ENCODE measurements around the gene SALL3.

Gene SALL3

DNA sequence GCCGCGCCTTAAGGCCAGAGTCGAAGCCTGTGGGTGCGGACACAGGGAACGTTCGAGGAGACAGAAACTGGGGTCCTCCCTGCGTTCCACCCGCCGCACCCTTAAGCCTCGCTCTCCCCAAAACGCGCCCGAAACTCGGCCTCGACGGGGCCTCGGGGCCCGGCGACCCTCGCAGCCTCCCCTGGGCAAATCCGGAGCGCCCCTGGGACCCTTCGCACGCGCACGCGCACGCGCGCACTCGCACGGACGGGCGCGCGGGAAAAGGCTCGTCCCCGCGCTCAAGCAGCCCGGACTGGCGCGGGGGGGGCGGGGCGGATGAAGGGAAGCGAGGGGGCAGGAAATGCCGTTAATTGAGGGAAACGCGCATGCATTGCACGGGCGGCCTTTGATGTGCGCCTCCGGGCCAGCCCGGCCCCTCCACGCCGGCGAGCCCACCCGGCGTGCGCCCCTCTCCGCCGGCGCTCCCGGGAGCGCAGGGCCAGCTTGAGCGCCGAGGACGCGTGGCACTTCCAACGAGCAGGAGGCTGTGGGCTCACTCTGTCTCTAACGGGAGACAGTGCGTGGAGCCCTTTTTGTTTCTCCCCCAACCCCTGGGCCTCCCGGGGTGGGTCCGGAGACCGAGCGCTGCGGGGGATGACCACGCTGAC is 5.4 kb upstream of the SALL3 start:
- ATAC-seq, result no peak
- TF ChIP-seq ARNTL (CRISPR knock-in tag; IDR thresholded peaks at IDR 0.05; ENCODE audit: borderline replicate concordance, low read depth), result no peak
- no peak for TF ChIP-seq TOX (CRISPR knock-in tag; IDR thresholded peaks at IDR 0.05; ENCODE audit: borderline replicate concordance)
- TF ChIP-seq TSHZ2 (CRISPR knock-in tag; IDR thresholded peaks at IDR 0.05), result no peak
- no peak for TF ChIP-seq TCF4 (CRISPR knock-in tag; IDR thresholded peaks at IDR 0.05; ENCODE audit: borderline replicate concordance)
- TF ChIP-seq, protein P1, sequence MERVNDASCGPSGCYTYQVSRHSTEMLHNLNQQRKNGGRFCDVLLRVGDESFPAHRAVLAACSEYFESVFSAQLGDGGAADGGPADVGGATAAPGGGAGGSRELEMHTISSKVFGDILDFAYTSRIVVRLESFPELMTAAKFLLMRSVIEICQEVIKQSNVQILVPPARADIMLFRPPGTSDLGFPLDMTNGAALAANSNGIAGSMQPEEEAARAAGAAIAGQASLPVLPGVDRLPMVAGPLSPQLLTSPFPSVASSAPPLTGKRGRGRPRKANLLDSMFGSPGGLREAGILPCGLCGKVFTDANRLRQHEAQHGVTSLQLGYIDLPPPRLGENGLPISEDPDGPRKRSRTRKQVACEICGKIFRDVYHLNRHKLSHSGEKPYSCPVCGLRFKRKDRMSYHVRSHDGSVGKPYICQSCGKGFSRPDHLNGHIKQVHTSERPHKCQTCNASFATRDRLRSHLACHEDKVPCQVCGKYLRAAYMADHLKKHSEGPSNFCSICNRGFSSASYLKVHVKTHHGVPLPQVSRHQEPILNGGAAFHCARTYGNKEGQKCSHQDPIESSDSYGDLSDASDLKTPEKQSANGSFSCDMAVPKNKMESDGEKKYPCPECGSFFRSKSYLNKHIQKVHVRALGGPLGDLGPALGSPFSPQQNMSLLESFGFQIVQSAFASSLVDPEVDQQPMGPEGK (CRISPR knock-in tag; IDR thresholded peaks at IDR 0.05; ENCODE audit: borderline replicate concordance), result no peak
- TF ChIP-seq RARB (CRISPR knock-in tag; IDR thresholded peaks at IDR 0.05), result no peak
- TF ChIP-seq ZFP30 (CRISPR knock-in tag; IDR thresholded peaks at IDR 0.05), result no peak
- no peak for TF ChIP-seq ZFP3 (CRISPR knock-in tag; IDR thresholded peaks at IDR 0.05)
- no peak for TF ChIP-seq CSDC2 (CRISPR knock-in tag; IDR thresholded peaks at IDR 0.05)
- no peak for TF ChIP-seq OSR1 (CRISPR knock-in tag; IDR thresholded peaks at IDR 0.05)
- TF ChIP-seq ZNF8 (CRISPR knock-in tag; IDR thresholded peaks at IDR 0.05), result no peak
- TF ChIP-seq SNAI2 (CRISPR knock-in tag; IDR thresholded peaks at IDR 0.05), result no peak
- no peak for TF ChIP-seq GLIS3 (CRISPR knock-in tag; IDR thresholded peaks at IDR 0.05)
- TF ChIP-seq BACH2 (CRISPR knock-in tag; IDR thresholded peaks at IDR 0.05; ENCODE audit: borderline replicate concordance), result no peak
- TF ChIP-seq POU6F1 (CRISPR knock-in tag; IDR thresholded peaks at IDR 0.05; ENCODE audit: borderline replicate concordance, low read depth), result no peak
- no peak for TF ChIP-seq ESRRG (CRISPR knock-in tag; IDR thresholded peaks at IDR 0.05)
- no peak for TF ChIP-seq ZNF565 (CRISPR knock-in tag; conservative IDR thresholded peaks at IDR 0.05; ENCODE audit: low read depth)
- TF ChIP-seq CSRNP3 (CRISPR knock-in tag; IDR thresholded peaks at IDR 0.05), result no peak

- TF ChIP-seq ZNF8 (CRISPR knock-in tag; IDR thresholded peaks at IDR 0.05), result no peak
- TF ChIP-seq RARB (CRISPR knock-in tag; IDR thresholded peaks at IDR 0.05), result no peak
- TF ChIP-seq PPARA (CRISPR knock-in tag; IDR thresholded peaks at IDR 0.05; ENCODE audit: borderline replicate concordance), result no peak
- TF ChIP-seq OSR1 (CRISPR knock-in tag; IDR thresholded peaks at IDR 0.05), result no peak
- no peak for TF ChIP-seq BACH2 (CRISPR knock-in tag; IDR thresholded peaks at IDR 0.05; ENCODE audit: borderline replicate concordance)
- no peak for TF ChIP-seq TOX (CRISPR knock-in tag; IDR thresholded peaks at IDR 0.05; ENCODE audit: borderline replicate concordance)
- TF ChIP-seq ZNF565 (CRISPR knock-in tag; conservative IDR thresholded peaks at IDR 0.05; ENCODE audit: low read depth), result no peak
- TF ChIP-seq CREB5 (CRISPR knock-in tag; IDR thresholded peaks at IDR 0.05; ENCODE audit: low read depth), result no peak
- TF ChIP-seq TSHZ2 (CRISPR knock-in tag; IDR thresholded peaks at IDR 0.05), result no peak
- TF ChIP-seq POU6F1 (CRISPR knock-in tag; IDR thresholded peaks at IDR 0.05; ENCODE audit: borderline replicate concordance, low read depth), result no peak
- no peak for TF ChIP-seq ARNTL (CRISPR knock-in tag; IDR thresholded peaks at IDR 0.05; ENCODE audit: borderline replicate concordance, low read depth)
- TF ChIP-seq ZNF70 (CRISPR knock-in tag; IDR thresholded peaks at IDR 0.05), result no peak
- TF ChIP-seq ZC3H10 (CRISPR knock-in tag; IDR thresholded peaks at IDR 0.05), result no peak
- no peak for ATAC-seq
Observed at GRCh38 chr18:78975292-78975691, 4.3 kb upstream of the SALL3 start.
